HG02852 (cell line): Measurements from ENCODE around the gene TNNT2.

Experiments
- ATAC-seq: cut with Tn5 transposase; IDR thresholded peaks from one replicate; pipeline ENCODE4 v1.9.1; 2021; ENCODE audit warnings: mild to moderate bottlenecking, moderate library complexity; ENCODE audit not compliant: unreplicated experiment

Gene TNNT2

DNA sequence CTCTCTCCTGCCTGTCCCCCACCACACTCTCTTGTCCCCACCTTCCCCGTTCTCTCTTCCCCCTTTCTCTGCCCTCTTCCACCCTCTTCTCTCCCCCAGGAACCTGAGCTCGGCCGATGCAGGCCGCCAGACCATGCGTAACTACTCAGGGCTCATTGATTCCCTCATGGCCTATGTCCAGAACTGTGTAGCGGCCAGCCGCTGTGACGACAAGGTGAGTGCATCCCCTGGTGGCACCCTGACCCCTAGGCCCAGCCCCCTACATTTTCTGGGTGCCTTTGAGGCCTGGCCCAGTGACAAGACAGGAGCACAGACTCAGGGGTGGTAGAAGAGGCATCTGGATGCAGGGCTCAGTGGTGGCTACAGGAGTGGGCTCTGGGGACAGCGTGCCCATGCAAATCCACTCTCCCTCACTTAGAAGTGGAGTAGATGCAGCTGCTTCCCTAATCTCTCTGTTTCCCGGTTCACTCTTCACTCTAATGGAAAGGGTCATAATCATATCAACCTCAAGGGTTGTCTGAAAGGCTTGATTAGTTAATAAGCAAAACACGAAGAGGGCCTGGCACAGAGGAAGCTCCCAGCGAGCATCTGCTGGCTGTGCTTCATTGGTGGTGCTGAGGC is 57.2 kb downstream of the TNNT2 start:
- ATAC-seq: no peak

DNA sequence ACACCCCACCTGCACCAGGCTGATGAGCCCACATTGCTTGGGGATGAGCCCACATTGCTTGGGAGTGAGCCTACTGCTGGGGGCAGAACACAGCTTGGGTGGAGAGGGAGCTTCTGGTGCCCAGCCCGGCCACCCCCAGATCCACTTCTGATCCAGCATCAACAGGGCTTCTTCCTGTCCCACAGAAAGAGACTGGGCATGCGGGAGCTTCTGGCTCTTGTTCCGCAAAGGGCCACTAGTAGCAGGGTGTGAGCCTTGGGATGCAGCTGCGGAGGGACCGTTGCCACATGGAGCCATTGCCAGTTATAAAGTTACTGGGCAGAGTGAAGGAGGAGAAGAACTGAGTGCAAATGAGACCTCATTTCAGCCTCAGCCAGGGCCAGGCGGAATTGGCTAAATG is 57.8 kb downstream of the TNNT2 start:
- no peak for ATAC-seq

DNA sequence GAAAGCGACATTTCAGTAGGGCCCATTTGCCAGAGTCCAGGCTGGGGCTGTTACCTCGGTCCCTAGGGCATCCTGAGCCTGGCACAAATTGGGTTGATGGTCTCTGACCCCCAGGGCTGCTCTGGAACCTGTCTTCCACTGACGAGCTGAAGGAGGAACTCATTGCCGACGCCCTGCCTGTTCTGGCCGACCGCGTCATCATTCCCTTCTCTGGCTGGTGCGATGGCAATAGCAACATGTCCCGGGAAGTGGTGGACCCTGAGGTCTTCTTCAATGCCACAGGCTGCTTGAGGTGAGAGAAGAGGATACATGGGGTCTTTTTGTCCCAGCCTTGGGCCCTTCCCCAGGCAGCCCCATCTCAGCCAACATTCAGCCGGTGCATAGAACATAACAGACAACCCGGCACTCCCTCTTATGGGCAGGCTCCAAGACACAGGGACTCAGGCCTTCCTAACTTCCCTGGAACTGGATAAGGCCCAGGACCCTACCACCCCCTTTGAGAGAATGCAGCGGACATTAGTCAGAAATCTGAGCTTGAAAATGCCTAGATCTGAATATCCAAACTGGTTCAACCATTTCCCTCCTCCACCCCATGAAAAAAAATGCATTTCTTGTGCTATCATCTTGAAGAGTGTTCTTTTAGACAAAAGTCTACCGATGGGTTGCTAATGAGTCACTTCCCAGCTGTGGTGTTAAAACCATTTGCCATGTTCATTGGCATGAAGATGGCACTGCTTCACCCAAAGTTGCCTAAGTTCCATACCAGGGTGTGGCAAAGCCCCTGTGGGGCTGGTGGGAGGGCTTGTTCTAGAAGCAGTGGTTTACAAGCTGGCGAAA is 58.8 kb downstream of the TNNT2 start:
- ATAC-seq: no peak

DNA sequence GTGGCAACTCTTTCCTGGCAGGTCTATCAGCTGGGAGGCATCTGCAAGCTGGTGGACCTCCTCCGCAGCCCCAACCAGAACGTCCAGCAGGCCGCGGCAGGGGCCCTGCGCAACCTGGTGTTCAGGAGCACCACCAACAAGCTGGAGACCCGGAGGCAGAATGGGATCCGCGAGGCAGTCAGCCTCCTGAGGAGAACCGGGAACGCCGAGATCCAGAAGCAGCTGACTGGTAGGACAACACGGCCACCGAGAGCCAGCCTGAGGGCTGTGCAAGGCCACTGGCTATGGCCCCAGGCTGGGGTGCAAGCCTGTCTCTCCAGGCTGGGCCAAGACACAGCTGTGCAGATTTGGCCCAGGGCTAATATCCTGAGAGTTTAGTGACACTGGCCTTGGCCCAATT is 59.9 kb downstream of the TNNT2 start:
- ATAC-seq: no peak

DNA sequence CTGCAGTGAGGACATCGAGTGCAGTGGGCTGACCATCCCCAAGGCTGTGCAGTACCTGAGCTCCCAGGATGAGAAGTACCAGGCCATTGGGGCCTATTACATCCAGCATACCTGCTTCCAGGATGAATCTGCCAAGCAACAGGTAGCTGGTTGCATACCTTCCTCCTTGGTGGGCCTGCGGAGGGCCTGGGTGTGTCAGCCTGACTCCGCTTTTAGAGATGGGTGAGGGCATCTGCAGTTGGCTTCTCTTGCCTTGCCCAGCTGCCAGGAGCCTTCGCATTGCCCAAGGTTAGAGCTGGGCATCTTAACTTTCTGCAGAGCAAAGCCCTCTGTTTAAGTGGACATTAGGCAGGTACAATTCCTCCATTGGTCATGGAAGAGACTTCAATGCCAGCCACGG is 60.9 kb downstream of the TNNT2 start:
- ATAC-seq: no peak

DNA sequence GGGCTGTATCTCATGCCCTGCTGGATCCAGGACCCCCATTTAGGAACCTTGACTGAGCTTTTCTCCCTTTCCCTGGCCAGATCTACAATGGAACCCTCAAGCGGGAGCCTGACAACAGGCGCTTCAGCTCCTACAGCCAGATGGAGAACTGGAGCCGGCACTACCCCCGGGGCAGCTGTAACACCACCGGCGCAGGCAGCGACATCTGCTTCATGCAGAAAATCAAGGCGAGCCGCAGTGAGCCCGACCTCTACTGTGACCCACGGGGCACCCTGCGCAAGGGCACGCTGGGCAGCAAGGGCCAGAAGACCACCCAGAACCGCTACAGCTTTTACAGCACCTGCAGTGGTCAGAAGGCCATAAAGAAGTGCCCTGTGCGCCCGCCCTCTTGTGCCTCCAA is 64.4 kb downstream of the TNNT2 start:
- ATAC-seq: no peak

DNA sequence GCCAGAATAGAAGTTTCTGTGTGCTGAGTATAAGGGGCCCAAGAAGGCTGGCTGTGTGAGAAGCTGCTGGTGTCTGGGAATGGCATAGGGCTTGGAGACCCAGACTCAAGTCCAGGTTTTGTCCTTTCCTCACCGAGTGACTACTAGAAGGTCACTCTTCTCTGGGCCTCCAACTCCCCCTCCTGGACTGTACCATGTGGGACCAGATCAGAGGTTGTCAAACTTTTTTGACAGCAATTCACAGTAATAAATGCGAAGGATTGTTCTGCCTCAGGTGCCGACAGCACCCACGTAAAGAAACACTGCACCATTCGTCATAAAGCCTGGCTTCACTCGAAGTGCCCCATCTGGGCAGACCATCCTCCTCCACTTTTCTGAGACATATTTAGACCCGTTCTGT is 65.2 kb downstream of the TNNT2 start:
- ATAC-seq: no peak

DNA sequence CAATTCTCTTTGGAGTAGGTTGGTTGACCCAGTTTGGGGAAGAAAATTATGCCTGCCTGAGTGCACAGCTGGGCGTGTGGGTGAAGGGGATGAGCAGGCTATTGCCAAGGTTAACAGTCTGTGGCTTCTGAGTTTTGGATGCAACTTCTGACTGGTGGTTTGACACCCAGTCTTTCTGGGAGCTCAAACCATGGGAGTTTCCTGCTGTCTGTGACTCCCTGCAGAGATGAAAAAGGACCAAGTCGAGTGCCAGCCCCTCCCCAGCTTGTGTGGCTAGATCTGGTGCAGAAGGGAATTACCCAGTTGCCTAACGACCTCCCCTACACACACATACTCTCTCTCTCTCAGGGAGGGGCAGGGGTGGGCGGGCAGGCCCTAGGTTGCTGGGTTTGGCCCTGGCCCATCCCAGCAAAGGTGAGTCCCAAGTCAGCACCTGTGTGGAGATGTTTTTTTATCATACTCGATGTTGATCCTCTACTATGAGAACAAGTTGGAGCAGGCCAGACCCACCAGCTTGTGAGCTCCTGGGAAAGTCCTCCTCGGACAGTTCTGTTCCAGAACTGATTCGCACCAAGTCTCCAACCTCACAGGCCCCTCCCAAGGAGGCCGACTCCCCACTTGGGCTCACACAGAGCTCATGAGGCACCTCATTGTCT is 66.0 kb downstream of the TNNT2 start:
- no peak for ATAC-seq

DNA sequence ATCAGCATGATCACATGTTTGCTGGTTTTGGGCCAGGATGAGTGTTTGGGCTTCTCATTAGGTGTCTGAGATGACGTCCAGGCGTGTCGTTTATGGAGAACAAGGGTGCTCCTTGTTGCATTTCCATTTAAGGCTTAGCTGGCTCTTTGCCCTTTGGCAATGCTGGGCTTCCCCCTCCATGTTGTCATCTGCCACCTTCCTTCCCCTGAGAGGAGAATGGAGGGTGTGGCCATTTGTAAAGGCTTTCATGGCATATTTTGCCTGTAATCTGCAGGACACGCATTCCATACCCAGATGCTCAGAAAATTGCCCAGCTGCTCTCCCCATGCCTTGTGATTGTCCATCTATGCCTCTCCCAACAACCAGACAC is 66.5 kb downstream of the TNNT2 start:
- no peak for ATAC-seq

DNA sequence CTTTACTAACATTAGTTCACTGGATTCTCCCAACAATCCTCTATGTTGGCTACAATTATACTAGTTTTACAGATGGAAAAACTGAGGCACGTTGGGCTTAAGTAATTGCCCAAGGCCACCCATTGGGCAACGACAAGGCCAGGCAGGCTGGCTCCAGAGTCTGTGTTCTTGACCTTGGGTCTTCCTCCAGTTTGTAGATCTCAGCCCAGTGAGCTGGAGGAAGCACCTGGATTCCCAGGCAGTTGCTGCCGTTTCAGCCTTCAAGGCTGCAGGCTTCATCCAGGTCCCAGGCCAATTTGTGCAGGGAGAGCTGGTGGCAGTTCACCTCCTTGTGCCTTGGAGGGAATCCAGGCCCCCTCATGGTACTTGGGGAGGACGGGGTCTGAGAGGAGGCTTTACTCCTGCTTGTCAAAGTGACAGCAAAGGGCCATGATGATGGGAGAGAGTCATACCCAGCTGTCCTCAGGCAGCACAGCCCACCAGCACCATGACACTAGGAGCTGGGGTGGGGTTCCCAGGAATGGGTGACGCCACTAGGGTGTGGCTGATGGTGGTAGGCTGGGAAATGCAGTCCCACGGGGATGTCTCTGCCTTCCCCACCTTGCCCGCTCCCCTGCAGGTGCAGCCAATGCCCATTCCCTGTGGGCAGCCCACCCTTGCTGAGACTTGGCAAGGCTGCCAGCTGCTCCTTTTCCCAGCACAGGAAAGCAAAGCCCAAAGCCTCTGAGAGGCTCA is 67.1 kb downstream of the TNNT2 start:
- no peak for ATAC-seq

DNA sequence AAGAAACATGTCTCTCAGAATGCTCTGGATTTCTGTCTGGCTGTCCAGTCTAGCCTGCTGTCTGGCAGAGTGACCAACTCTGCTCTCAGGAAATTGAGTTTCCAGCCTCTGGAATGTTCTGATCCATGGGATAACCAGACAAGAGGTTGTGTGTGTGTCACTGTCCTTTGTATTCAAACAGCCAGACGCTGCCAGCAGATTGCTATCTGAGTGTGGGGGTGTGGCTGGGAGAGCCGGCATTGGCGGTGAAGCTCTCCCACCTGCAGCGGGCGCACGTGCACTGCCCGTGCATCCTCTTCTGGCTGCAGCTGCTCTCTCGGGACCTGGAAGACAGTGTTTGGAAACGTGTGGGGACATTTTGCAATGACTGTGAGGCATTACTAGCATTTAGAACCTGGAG is 68.1 kb downstream of the TNNT2 start:
- ATAC-seq: no peak
